ENCODE results near the gene DAPK1.

DAPK1 gene

GRCh38 chr9:87751423-87751822 lies 253.8 kb downstream of the DAPK1 start:
- no peak for DNase-seq

DNA sequence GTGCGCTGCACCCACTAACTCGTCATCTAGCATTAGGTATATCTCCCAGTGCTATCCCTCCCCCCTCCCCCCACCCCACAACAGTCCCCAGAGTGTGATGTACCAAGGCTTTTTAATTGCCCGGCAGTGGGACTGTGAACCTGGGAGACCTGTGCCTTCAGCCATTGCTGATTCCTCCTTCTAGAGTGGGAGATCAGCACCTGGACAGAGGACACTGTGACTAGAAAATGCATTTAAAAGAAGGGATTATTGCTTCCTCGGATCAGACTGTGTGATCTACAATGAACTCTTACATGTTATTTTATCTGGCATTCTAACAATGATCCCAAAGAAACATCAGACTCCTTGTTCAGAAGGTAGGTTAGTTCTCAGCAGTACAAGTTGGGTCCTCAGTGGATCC lies 254.2 kb downstream of the DAPK1 start:
- no peak for DNase-seq

DNA sequence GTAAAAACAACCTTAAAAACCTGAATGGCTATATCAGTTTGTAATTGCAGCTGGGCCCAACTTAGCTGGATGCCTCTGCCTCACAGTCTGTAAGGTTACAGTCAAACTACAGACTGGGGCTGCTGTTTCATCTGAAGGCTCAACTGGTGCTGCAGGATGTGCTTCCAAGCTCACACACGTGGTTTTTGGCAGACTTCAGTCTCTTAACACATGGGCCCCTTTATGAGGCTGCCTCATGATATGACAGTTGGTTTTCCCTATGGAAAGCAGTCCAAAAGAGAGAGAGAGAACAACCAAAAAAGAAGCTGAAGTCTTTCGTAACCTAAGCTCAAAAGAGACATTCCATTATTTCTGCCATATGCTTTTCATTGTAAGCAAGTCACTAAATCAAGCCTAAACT lies 255.6 kb downstream of the DAPK1 start:
- DNase-seq, result no peak
